KBM-7 (cell line): ENCODE results near the gene RIBC2.
"Not testable (repeated sequence)": the region's sequence is repeated elsewhere in the genome, so short reads cannot be mapped to it uniquely, and the experiment has no call there.

Source experiments
- DNase-seq: peaks from one replicate; pipeline ENCODE4 v3.0.0-alpha.2; 2015
- in situ Hi-C: fragments of 300-500 bp; cut with MboI; formaldehyde crosslinking; loops from 2 replicates; pipeline ENCODE4 v1.14.3; 2020; ENCODE audit warnings: low sequenced_read_pairs, low pct_unique_long_range_greater_than_20kb, mixed read lengths

Gene RIBC2

GRCh38 chr22:45413368-45414211 is at the start of gene RIBC2, which contains the start of gene SMC1B:
Gene RIBC2 (plus strand): TSS chr22:45413693. CDS start chr22:45413887, 194 bp downstream.
Gene SMC1B (minus strand): TSS chr22:45413599. CDS start chr22:45413567, 32 bp downstream.
- no peak for DNase-seq
- in situ Hi-C loops = no loop called here

- no peak for DNase-seq
- in situ Hi-C loops = no loop called here
Observed at GRCh38 chr22:45366713-45367112, 46.8 kb upstream of the RIBC2 start.

- in situ Hi-C loops, DNase-seq: not testable (repeated sequence)
Observed at GRCh38 chr22:45373592-45373991, 39.9 kb upstream of the RIBC2 start.

GRCh38 chr22:45376009-45376408 is 37.5 kb upstream of the RIBC2 start:
- no peak for DNase-seq
- in situ Hi-C loops = no loop called here

- in situ Hi-C loops = no loop called here
- DNase-seq = no peak
Observed at GRCh38 chr22:45376703-45377102, 36.8 kb upstream of the RIBC2 start.

GRCh38 chr22:45381348-45381747 is 32.1 kb upstream of the RIBC2 start:
- in situ Hi-C loops = no loop called here
- DNase-seq = no peak

- in situ Hi-C loops = no loop called here
- no peak for DNase-seq
Observed at GRCh38 chr22:45389546-45389945, 23.9 kb upstream of the RIBC2 start.

- in situ Hi-C loops = no loop called here
- no peak for DNase-seq
Observed at GRCh38 chr22:45397806-45398205, 15.7 kb upstream of the RIBC2 start.

- in situ Hi-C loops = no loop called here
- no peak for DNase-seq
Observed at GRCh38 chr22:45398214-45398613, 15.3 kb upstream of the RIBC2 start.

- DNase-seq = no peak
- in situ Hi-C loops = no loop called here
Observed at GRCh38 chr22:45399712-45400445, 13.6 kb upstream of the RIBC2 start.

GRCh38 chr22:45402466-45402985 is 11.0 kb upstream of the RIBC2 start:
- DNase-seq = no peak
- in situ Hi-C loops = no loop called here

GRCh38 chr22:45407793-45408192 is 5.7 kb upstream of the RIBC2 start:
- in situ Hi-C loops = no loop called here
- DNase-seq = no peak

GRCh38 chr22:45413013-45413367 is 503 bp upstream of the RIBC2 start:
- in situ Hi-C loops = no loop called here
- DNase-seq = no peak

GRCh38 chr22:45418056-45418769 is 4.7 kb downstream of the RIBC2 start:
- in situ Hi-C loops = no loop called here
- no peak for DNase-seq

GRCh38 chr22:45418770-45419138 is 5.3 kb downstream of the RIBC2 start:
- DNase-seq = no peak
- in situ Hi-C loops = no loop called here

- no peak for DNase-seq
- in situ Hi-C loops = no loop called here
Observed at GRCh38 chr22:45420011-45420410, 6.5 kb downstream of the RIBC2 start.

- in situ Hi-C loops = no loop called here
- DNase-seq = no peak
Observed at GRCh38 chr22:45420539-45420938, 7.0 kb downstream of the RIBC2 start.

- in situ Hi-C loops = no loop called here
- no peak for DNase-seq
Observed at GRCh38 chr22:45421349-45422055, 8.0 kb downstream of the RIBC2 start.
